ENCODE data around the gene P4HA2.

The P4HA2 gene

DNA sequence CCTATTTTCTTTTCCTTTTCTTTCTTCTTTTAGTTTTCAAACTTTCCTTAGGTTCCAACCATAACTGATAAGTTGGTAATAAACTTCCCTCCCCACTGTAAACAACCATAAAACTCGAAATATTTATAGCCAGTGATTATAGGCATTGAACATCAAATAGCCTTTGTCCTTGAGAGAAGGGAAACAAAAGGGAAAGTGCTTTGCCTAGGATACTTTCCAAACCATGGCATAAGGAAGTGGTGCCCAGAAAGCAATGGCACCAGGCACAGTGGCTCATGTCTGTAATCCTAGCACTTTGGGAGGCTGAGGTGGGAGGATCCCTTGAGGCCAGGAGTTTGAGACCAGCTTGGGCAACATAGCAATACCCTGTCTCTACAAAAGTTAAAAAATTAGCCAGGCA is 17.9 kb upstream of the P4HA2 start:
- Histone ChIP-seq H3K79me2 (ENCODE audit: low read length) (no peaks in the 10 kb centered on the region), H3K27me3 (replicated peaks; ENCODE audit: insufficient read depth, low read length) (no peaks in the 10 kb centered on the region), H3K9me2 (replicated peaks; ENCODE audit: insufficient read depth, low read length) (no peaks in the 10 kb centered on the region), H3K27ac (ENCODE audit: low read length) (no peak overlapping the region), H3K9ac (ENCODE audit: low read length) (no peak overlapping the region), H3K36me3 (replicated peaks; ENCODE audit: insufficient read depth, low read length) (no peaks in the 10 kb centered on the region), H3F3A (ENCODE audit: insufficient read depth, low read length) (no peaks in the 10 kb centered on the region), H3K4me2 (ENCODE audit: low read depth, low read length) (no peak overlapping the region), H3K9me3 (replicated peaks; ENCODE audit: insufficient read depth, low read length) (no peaks in the 10 kb centered on the region), H3K4me3 (ENCODE audit: low read length) (no peak overlapping the region), H2AFZ (ENCODE audit: low read length) (no peak overlapping the region), H4K20me1 (ENCODE audit: insufficient read depth, low read length) (no peaks in the 10 kb centered on the region), H3K4me1 (ENCODE audit: low read length) (no peaks in the 10 kb centered on the region)
- no peak for TF ChIP-seq EZH2phosphoT487 (IDR thresholded peaks at IDR 0.05; ENCODE audit: low read length)
- no peak for TF ChIP-seq EZH2 (optimal IDR thresholded peaks at IDR 0.05; ENCODE audit: low read depth, low read length)
- TF ChIP-seq, protein P1, sequence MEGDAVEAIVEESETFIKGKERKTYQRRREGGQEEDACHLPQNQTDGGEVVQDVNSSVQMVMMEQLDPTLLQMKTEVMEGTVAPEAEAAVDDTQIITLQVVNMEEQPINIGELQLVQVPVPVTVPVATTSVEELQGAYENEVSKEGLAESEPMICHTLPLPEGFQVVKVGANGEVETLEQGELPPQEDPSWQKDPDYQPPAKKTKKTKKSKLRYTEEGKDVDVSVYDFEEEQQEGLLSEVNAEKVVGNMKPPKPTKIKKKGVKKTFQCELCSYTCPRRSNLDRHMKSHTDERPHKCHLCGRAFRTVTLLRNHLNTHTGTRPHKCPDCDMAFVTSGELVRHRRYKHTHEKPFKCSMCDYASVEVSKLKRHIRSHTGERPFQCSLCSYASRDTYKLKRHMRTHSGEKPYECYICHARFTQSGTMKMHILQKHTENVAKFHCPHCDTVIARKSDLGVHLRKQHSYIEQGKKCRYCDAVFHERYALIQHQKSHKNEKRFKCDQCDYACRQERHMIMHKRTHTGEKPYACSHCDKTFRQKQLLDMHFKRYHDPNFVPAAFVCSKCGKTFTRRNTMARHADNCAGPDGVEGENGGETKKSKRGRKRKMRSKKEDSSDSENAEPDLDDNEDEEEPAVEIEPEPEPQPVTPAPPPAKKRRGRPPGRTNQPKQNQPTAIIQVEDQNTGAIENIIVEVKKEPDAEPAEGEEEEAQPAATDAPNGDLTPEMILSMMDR (IDR thresholded peaks at IDR 0.05; ENCODE audit: low read length) = no peak
- no peak for DNase-seq

DNA sequence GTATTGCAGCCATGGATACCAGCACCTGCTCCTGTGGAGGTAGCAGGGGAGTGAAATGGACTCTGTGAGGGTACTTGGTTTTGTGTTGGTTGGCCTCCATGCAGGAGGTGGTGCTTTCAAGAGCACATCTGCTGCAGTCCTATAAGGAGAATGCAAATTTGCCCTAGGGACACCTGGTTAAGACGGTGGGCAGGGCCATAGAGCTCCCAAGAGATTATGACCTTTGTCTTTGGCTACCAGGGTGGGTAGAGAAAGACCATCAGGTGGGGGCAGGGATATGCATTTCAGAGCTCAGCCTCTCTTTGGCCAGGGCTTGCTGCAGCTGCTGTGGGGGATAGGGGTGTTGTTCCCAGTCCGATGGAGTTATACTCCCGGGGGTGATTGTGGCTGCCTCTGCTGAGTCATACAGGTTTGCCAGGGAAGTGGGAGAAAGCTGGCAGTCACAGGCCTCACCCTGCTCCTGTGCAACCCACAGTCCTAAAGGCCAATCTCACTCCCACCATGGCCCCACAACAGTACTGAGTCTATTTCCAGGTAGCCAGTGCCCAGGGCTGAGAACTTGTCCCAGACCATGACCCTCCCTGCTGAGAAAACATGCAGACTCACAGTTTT is 15.8 kb upstream of the P4HA2 start:
- no peaks in the 10 kb centered on the region for H3K36me3 ChIP-seq (replicated peaks; ENCODE audit: insufficient read depth, low read length)
- no peak overlapping the region for H2AFZ ChIP-seq (ENCODE audit: low read length)
- H3K27ac ChIP-seq (ENCODE audit: low read length) = no peak overlapping the region
- H3K9me3 ChIP-seq (replicated peaks; ENCODE audit: insufficient read depth, low read length) = no peaks in the 10 kb centered on the region
- H3F3A ChIP-seq (ENCODE audit: insufficient read depth, low read length) = no peaks in the 10 kb centered on the region
- H3K27me3 ChIP-seq (replicated peaks; ENCODE audit: insufficient read depth, low read length) = no peaks in the 10 kb centered on the region
- no peak for TF ChIP-seq EZH2 (optimal IDR thresholded peaks at IDR 0.05; ENCODE audit: low read depth, low read length)
- TF ChIP-seq, protein P1 (IDR thresholded peaks at IDR 0.05; ENCODE audit: low read length) = no peak
- TF ChIP-seq EZH2phosphoT487 (IDR thresholded peaks at IDR 0.05; ENCODE audit: low read length) = no peak
- DNase-seq = no peak
- H4K20me1 ChIP-seq (ENCODE audit: insufficient read depth, low read length) = no peaks in the 10 kb centered on the region
- no peaks in the 10 kb centered on the region for H3K9me2 ChIP-seq (replicated peaks; ENCODE audit: insufficient read depth, low read length)
- no peak overlapping the region for H3K4me3 ChIP-seq (ENCODE audit: low read length)
- no peaks in the 10 kb centered on the region for H3K4me1 ChIP-seq (ENCODE audit: low read length)
- no peak overlapping the region for H3K9ac ChIP-seq (ENCODE audit: low read length)
- no peaks in the 10 kb centered on the region for H3K79me2 ChIP-seq (ENCODE audit: low read length)
- no peak overlapping the region for H3K4me2 ChIP-seq (ENCODE audit: low read depth, low read length)

DNA sequence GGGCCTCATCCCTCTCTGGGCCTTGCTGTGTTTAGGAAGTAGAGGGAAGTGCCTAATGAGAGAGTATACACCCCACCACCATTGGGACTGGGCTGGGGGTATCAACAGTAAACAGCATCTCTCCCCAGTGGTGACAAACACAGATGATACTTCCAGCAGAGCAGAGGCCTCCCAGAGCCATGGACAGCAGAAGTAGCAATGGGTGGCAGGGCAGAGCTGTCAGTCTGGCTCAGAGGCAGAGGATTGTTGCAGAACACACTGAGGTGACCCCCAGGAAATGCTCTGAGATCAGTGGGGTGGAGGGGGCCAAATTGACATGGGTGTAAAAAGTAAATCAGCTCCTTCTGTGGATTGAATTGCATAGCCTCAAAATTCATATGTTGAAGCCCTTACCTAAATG is 12.1 kb upstream of the P4HA2 start:
- Histone ChIP-seq H3K4me2 (ENCODE audit: low read depth, low read length) (no peak overlapping the region), H3K27me3 (replicated peaks; ENCODE audit: insufficient read depth, low read length) (no peaks in the 10 kb centered on the region), H3K4me3 (ENCODE audit: low read length) (no peak overlapping the region), H4K20me1 (ENCODE audit: insufficient read depth, low read length) (no peaks in the 10 kb centered on the region), H3K9ac (ENCODE audit: low read length) (no peak overlapping the region), H3K9me2 (replicated peaks; ENCODE audit: insufficient read depth, low read length) (no peaks in the 10 kb centered on the region), H3K4me1 (ENCODE audit: low read length) (no peaks in the 10 kb centered on the region), H3F3A (ENCODE audit: insufficient read depth, low read length) (no peaks in the 10 kb centered on the region), H3K27ac (ENCODE audit: low read length) (no peak overlapping the region), H3K79me2 (ENCODE audit: low read length) (no peaks in the 10 kb centered on the region), H3K9me3 (replicated peaks; ENCODE audit: insufficient read depth, low read length) (no peaks in the 10 kb centered on the region), H3K36me3 (replicated peaks; ENCODE audit: insufficient read depth, low read length) (no peaks in the 10 kb centered on the region), H2AFZ (ENCODE audit: low read length) (no peak overlapping the region)
- TF ChIP-seq EZH2 (optimal IDR thresholded peaks at IDR 0.05; ENCODE audit: low read depth, low read length) (no peak), EZH2phosphoT487 (IDR thresholded peaks at IDR 0.05; ENCODE audit: low read length) (no peak)
- TF ChIP-seq, protein P1 (IDR thresholded peaks at IDR 0.05; ENCODE audit: low read length) = no peak
- no peak for DNase-seq

Data from MM.1S (cell line).